ENCODE results near the gene CYTL1.

GRCh38 chr4:5009796-5010195, 9.5 kb downstream of the CYTL1 start:
- TF ChIP-seq CTCF (conservative IDR thresholded peaks at IDR 0.05; ENCODE audit: low read depth, low read length): no peak
- no peak for TF ChIP-seq EZH2 (IDR thresholded peaks at IDR 0.05; ENCODE audit: low read length, unreplicated experiment)
- TF ChIP-seq EZH2phosphoT487 (IDR thresholded peaks at IDR 0.05; ENCODE audit: borderline replicate concordance, low read length): no peak

All from PC-3 (cell line).